Neural cell (in vitro differentiated cells): ENCODE measurements around the gene CD83. TPM values are rescaled to one million over a fixed set of nuclear protein-coding genes. Genes with fewer than 3 reads are reported as not detected.

Experiments used
- H2AFZ ChIP-seq: fragments of 200-600, 300-800 bp; sonication (generic), shearing (Covaris generic); 2 replicates; pipeline ENCODE4 v1.6.0; 2014; ENCODE audit warnings: low read depth, mild to moderate bottlenecking, antibody characterized with exemption, low read length, moderate library complexity
- H3F3A ChIP-seq: fragments of 200-600 bp; shearing (Covaris generic); 2 replicates; pipeline ENCODE4 v1.6.1; 2016; ENCODE audit warnings: mild to moderate bottlenecking, moderate library complexity, mixed read lengths, antibody characterized with exemption, low read length; ENCODE audit not compliant: insufficient read depth, poor library complexity, severe bottlenecking
- H3K27ac ChIP-seq: fragments of 200-600, 300-800 bp; sonication (generic), shearing (Covaris generic); 2 replicates; pipeline ENCODE4 v1.5.1; 2014; ENCODE audit warnings: mild to moderate bottlenecking, low read length, moderate library complexity
- H3K27me3 ChIP-seq: fragments of 300-800, 200-600 bp; sonication (generic), shearing (Covaris generic); 2 replicates; pipeline ENCODE4 v1.6.0; 2014; ENCODE audit warnings: mild to moderate bottlenecking, low read depth, low read length, moderate library complexity; ENCODE audit not compliant: insufficient read depth
- H3K36me3 ChIP-seq: fragments of 300-800, 200-600 bp; sonication (generic), shearing (Covaris generic); 2 replicates; pipeline ENCODE4 v1.5.1; 2014; ENCODE audit warnings: mild to moderate bottlenecking, antibody characterized with exemption, low read length, moderate library complexity; ENCODE audit not compliant: insufficient read depth
- H3K4me2 ChIP-seq: fragments of 300-800, 200-600 bp; sonication (generic), shearing (Covaris generic); 2 replicates; pipeline ENCODE4 v1.6.0; 2014; ENCODE audit warnings: mild to moderate bottlenecking, low read length
- H3K4me3 ChIP-seq: fragments of 300-800, 200-600 bp; sonication (generic), shearing (Covaris generic); 2 replicates; pipeline ENCODE4 v1.5.1; 2014; ENCODE audit warnings: mild to moderate bottlenecking, low read length, moderate library complexity
- H3K79me2 ChIP-seq: fragments of 200-600 bp; shearing (Covaris generic); replicated peaks from 2 replicates; pipeline ENCODE4 v1.6.0; 2014; ENCODE audit warnings: mild to moderate bottlenecking, low read length, moderate library complexity; ENCODE audit not compliant: insufficient read depth
- H3K9ac ChIP-seq: fragments of 300-800, 200-600 bp; sonication (generic), shearing (Covaris generic); 2 replicates; pipeline ENCODE4 v1.6.1; 2016; ENCODE audit warnings: mild to moderate bottlenecking, low read length, mixed read lengths
- H3K9me2 ChIP-seq: fragments of 200-600 bp; shearing (Covaris generic); 2 replicates; pipeline ENCODE4 v1.6.1; 2016; ENCODE audit warnings: mild to moderate bottlenecking, low read length, mixed read lengths; ENCODE audit not compliant: insufficient read depth
- H3K9me3 ChIP-seq: fragments of 200-600, 300-800 bp; sonication (generic), shearing (Covaris generic); 2 replicates; pipeline ENCODE4 v1.6.1; 2016; ENCODE audit warnings: mild to moderate bottlenecking, mixed run types, low read length, moderate library complexity, mixed read lengths
- H4K20me1 ChIP-seq: fragments of 200-600 bp; shearing (Covaris generic); 2 replicates; pipeline ENCODE4 v1.6.1; 2016; ENCODE audit warnings: mild to moderate bottlenecking, mixed run types; ENCODE audit not compliant: insufficient read depth
- EP300 ChIP-seq: fragments of 450-650 bp; conservative IDR thresholded peaks from 2 replicates; pipeline ENCODE4 v1.6.1; 2014; ENCODE audit warnings: antibody characterized with exemption, mild to moderate bottlenecking, moderate library complexity; ENCODE audit not compliant: poor library complexity, severe bottlenecking
- POLR2AphosphoS5 ChIP-seq: IDR thresholded peaks from 2 replicates; pipeline ENCODE4 v1.6.1; 2012
- RAD21 ChIP-seq: fragments of 450-650 bp; conservative IDR thresholded peaks from 2 replicates; pipeline ENCODE4 v1.6.1; 2014; ENCODE audit warnings: antibody characterized with exemption, mild to moderate bottlenecking, moderate library complexity
- TAF1 ChIP-seq: IDR thresholded peaks from 2 replicates; pipeline ENCODE4 v1.6.1; 2012; ENCODE audit warnings: low read depth
- polyA plus RNA-seq: library from polyadenylated mRNA; depleted of rRNA; stranded (reverse); fragments of >200 nt; gene quantifications from 2 replicates; pipeline ENCODE4 v1.2.3, GENCODE V29; 2014
- TF ChIP-seq, protein P1 (sequence below): fragments of 450-650 bp; IDR thresholded peaks from 2 replicates; pipeline ENCODE4 v1.5.1; 2014; ENCODE audit warnings: antibody characterized with exemption, mild to moderate bottlenecking, moderate library complexity; ENCODE audit not compliant: poor library complexity, severe bottlenecking
- TF ChIP-seq, protein P2 (sequence below): IDR thresholded peaks from 2 replicates; pipeline ENCODE4 v1.6.1; 2012; ENCODE audit warnings: borderline replicate concordance

The CD83 gene
- polyA plus RNA-seq, 1 donor from 2014 or later, result 17.0 TPM

DNA sequence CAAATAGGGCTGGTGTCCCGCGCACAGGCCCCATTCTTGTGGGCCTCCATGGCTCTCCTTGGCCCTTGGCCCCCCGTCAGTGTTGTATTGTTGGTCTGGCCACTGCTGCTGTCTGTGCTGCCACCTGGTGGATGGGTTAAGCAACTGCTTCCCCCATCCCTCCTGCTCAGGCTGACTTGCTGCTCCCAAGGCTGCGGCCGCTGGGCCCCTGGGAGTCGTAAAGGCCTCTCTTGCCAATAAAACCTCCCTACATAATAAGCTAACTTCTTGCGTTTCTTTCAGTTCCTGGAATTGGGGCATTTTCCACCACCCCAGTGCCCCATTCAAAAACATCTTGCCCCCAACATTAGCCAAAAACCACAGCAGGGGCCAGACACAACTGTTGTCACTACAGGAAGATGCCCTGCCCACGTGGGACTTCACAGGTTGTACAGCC is 27.1 kb downstream of the CD83 start:
- H3K9me2 ChIP-seq, result no peaks in the 10 kb centered on the region
- TF ChIP-seq, protein P1, sequence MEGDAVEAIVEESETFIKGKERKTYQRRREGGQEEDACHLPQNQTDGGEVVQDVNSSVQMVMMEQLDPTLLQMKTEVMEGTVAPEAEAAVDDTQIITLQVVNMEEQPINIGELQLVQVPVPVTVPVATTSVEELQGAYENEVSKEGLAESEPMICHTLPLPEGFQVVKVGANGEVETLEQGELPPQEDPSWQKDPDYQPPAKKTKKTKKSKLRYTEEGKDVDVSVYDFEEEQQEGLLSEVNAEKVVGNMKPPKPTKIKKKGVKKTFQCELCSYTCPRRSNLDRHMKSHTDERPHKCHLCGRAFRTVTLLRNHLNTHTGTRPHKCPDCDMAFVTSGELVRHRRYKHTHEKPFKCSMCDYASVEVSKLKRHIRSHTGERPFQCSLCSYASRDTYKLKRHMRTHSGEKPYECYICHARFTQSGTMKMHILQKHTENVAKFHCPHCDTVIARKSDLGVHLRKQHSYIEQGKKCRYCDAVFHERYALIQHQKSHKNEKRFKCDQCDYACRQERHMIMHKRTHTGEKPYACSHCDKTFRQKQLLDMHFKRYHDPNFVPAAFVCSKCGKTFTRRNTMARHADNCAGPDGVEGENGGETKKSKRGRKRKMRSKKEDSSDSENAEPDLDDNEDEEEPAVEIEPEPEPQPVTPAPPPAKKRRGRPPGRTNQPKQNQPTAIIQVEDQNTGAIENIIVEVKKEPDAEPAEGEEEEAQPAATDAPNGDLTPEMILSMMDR, result peak; percentile 46
- TF ChIP-seq, protein P2, sequence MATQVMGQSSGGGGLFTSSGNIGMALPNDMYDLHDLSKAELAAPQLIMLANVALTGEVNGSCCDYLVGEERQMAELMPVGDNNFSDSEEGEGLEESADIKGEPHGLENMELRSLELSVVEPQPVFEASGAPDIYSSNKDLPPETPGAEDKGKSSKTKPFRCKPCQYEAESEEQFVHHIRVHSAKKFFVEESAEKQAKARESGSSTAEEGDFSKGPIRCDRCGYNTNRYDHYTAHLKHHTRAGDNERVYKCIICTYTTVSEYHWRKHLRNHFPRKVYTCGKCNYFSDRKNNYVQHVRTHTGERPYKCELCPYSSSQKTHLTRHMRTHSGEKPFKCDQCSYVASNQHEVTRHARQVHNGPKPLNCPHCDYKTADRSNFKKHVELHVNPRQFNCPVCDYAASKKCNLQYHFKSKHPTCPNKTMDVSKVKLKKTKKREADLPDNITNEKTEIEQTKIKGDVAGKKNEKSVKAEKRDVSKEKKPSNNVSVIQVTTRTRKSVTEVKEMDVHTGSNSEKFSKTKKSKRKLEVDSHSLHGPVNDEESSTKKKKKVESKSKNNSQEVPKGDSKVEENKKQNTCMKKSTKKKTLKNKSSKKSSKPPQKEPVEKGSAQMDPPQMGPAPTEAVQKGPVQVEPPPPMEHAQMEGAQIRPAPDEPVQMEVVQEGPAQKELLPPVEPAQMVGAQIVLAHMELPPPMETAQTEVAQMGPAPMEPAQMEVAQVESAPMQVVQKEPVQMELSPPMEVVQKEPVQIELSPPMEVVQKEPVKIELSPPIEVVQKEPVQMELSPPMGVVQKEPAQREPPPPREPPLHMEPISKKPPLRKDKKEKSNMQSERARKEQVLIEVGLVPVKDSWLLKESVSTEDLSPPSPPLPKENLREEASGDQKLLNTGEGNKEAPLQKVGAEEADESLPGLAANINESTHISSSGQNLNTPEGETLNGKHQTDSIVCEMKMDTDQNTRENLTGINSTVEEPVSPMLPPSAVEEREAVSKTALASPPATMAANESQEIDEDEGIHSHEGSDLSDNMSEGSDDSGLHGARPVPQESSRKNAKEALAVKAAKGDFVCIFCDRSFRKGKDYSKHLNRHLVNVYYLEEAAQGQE, result no peak
- H3K4me3 ChIP-seq, result no peak overlapping the region
- H3K27me3 ChIP-seq, result no peaks in the 10 kb centered on the region
- H3K27ac ChIP-seq, result no peak overlapping the region
- H3K9ac ChIP-seq, result no peak overlapping the region
- no peaks in the 10 kb centered on the region for H3K36me3 ChIP-seq
- no peaks in the 10 kb centered on the region for H3K9me3 ChIP-seq
- H4K20me1 ChIP-seq, result no peaks in the 10 kb centered on the region
- no peak overlapping the region for H3K4me2 ChIP-seq
- no peaks in the 10 kb centered on the region for H3K79me2 ChIP-seq
- H3F3A ChIP-seq, result peaks cover 4% of the 10 kb centered on the region
- H2AFZ ChIP-seq, result no peak overlapping the region

DNA sequence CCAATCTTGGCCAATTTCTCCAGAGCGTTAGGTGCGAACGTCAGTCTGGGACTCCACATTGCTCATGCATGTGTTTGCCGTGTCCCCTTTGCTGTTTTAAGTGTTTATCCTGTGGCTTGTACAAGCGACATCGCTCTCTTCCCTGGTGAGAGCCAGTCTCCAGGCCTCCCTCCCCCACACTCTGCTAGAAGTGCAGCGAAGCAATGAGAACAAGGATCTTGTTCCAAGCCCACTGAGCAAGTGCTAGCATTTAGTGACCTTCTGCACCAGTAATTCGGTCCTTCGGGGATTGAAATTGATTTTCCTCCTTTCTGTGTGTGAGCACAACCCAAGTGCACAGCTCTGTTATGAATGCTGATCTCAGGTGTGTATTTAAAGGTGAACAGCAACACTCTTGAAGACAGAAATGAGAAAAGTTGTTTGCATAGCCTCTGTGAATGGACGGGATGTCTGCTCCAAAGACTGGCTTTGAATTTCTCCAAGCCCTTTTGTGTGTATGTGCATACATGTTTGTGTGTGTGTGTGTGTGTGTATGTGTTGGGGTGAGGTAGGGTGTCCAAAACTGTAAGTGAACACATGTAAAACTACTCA is 29.0 kb downstream of the CD83 start:
- no peak overlapping the region for H2AFZ ChIP-seq
- no peak overlapping the region for H3K4me3 ChIP-seq
- no peaks in the 10 kb centered on the region for H4K20me1 ChIP-seq
- H3K27me3 ChIP-seq, result no peaks in the 10 kb centered on the region
- peaks cover 2% of the 10 kb centered on the region for H3F3A ChIP-seq
- no peak overlapping the region for H3K9ac ChIP-seq
- H3K27ac ChIP-seq, result no peak overlapping the region
- TF ChIP-seq RAD21, result no peak
- no peak for TF ChIP-seq TAF1
- TF ChIP-seq EP300, result no peak
- TF ChIP-seq, protein P2, result no peak
- TF ChIP-seq, protein P1, result no peak
- no peak for TF ChIP-seq POLR2AphosphoS5
- no peaks in the 10 kb centered on the region for H3K79me2 ChIP-seq
- H3K36me3 ChIP-seq, result no peaks in the 10 kb centered on the region
- H3K4me2 ChIP-seq, result no peak overlapping the region
- H3K9me2 ChIP-seq, result no peaks in the 10 kb centered on the region
- H3K9me3 ChIP-seq, result no peaks in the 10 kb centered on the region
